Colonic mucosa (tissue), 4 donors: ENCODE results near the gene ABCB10. TPM values are rescaled to one million over a fixed set of nuclear protein-coding genes. Genes with fewer than 3 reads are reported as not detected.
A peak's percentile ranks its signal among the peaks of the same experiment; 100 is the strongest.
"Not testable (repeated sequence)": the region's sequence is repeated elsewhere in the genome, so short reads cannot be mapped to it uniquely, and the experiment has no call there.

Experiments used
- DNase-seq: peaks from one replicate; pipeline ENCODE4 v3.0.0-alpha.2; 2020
- H3K27ac ChIP-seq: fragments of 200-600 bp; one replicate; pipeline ENCODE4 v1.8.0; 2021
- H3K27me3 ChIP-seq: fragments of 200-600 bp; one replicate; pipeline ENCODE4 v1.8.0; 2021
- H3K36me3 ChIP-seq: fragments of 200-600 bp; one replicate; pipeline ENCODE4 v1.8.0; 2021
- H3K4me1 ChIP-seq: fragments of 200-600 bp; one replicate; pipeline ENCODE4 v1.8.0; 2021; ENCODE audit warnings: mild to moderate bottlenecking
- H3K4me3 ChIP-seq: fragments of 200-600 bp; one replicate; pipeline ENCODE4 v1.8.0; 2021
- H3K9ac ChIP-seq, 2 donors: one replicate each; pipeline ENCODE4 v1.7.0; 2013; ENCODE audit warnings: control low read depth in 2 of 2, low read depth in 2 of 2, low read length in 2 of 2
- H3K9me3 ChIP-seq: fragments of 200-600 bp; one replicate; pipeline ENCODE4 v1.8.0; 2021
- CTCF ChIP-seq: fragments of 200-600 bp; IDR thresholded peaks from one replicate; pipeline ENCODE4 v1.8.0; 2022; ENCODE audit warnings: antibody characterized with exemption, mild to moderate bottlenecking
- intact Hi-C: fragments of 100-400 bp; cut with DNase I; formaldehyde crosslinking; loops from one replicate; pipeline ENCODE4 v1.14.1; 2022
- total RNA-seq, 2 donors: library from RNA; stranded (reverse); fragmentation: NEBNext Ultra II Directional in 1 of 2; extraction: Animal tissue kit (Norgen Biotek cat#: 25700) in 1 of 2; gene quantifications; one replicate each; pipeline ENCODE4 v1.2.1, GENCODE V29; 2021
- donor health status: healthy.
- donor health status: DM: no; HTN: no; CAD: no.
- donor health status: DM: no; HTN: no; CAD: no.

Gene ABCB10
- total RNA-seq, 2 donors from 2014 or later, result 22.3 to 24.7 TPM

GRCh38 chr1:229597877-229598276, 39.4 kb upstream of the ABCB10 start:
- intact Hi-C loops, result no loop called here
- no peaks in the 10 kb centered on the region for H3K9me3 ChIP-seq
- no peaks in the 10 kb centered on the region for H3K4me1 ChIP-seq
- peaks cover 16% of the 10 kb centered on the region for H3K36me3 ChIP-seq
- H3K27me3 ChIP-seq, result no peaks in the 10 kb centered on the region
- no peak for DNase-seq
- H3K4me3 ChIP-seq, result no peak overlapping the region
- H3K9ac ChIP-seq, result no peak overlapping the region
- no peak for TF ChIP-seq CTCF
- H3K27ac ChIP-seq, result peak overlapping the region; percentile 65

- peak overlapping the region; percentile 65 for H3K27ac ChIP-seq
- H3K4me3 ChIP-seq, result no peak overlapping the region
- no peak for TF ChIP-seq CTCF
- no peaks in the 10 kb centered on the region for H3K9me3 ChIP-seq
- H3K9ac ChIP-seq, result no peak overlapping the region
- intact Hi-C loops, result no loop called here
- DNase-seq, result peak; percentile 23
- no peaks in the 10 kb centered on the region for H3K27me3 ChIP-seq
- H3K4me1 ChIP-seq, result no peaks in the 10 kb centered on the region
- H3K36me3 ChIP-seq, result peaks cover 12% of the 10 kb centered on the region
Observed at GRCh38 chr1:229596925-229597699, 38.6 kb upstream of the ABCB10 start.

- H3K4me3 ChIP-seq, H3K4me1 ChIP-seq, H3K9ac ChIP-seq, H3K27ac ChIP-seq, DNase-seq, intact Hi-C loops, H3K27me3 ChIP-seq, H3K9me3 ChIP-seq, H3K36me3 ChIP-seq: not testable (repeated sequence)
Observed at GRCh38 chr1:229595876-229596275, 37.4 kb upstream of the ABCB10 start.

GRCh38 chr1:229594227-229595008, 35.9 kb upstream of the ABCB10 start:
- H3K9ac ChIP-seq, result no peak overlapping the region
- intact Hi-C loops, result no loop called here
- H3K36me3 ChIP-seq, result peaks cover 7% of the 10 kb centered on the region
- no peak for TF ChIP-seq CTCF
- no peak overlapping the region for H3K4me3 ChIP-seq
- no peaks in the 10 kb centered on the region for H3K9me3 ChIP-seq
- no peaks in the 10 kb centered on the region for H3K4me1 ChIP-seq
- no peak overlapping the region for H3K27ac ChIP-seq
- H3K27me3 ChIP-seq, result no peaks in the 10 kb centered on the region
- no peak for DNase-seq

GRCh38 chr1:229593800-229594199, 35.3 kb upstream of the ABCB10 start:
- H3K4me1 ChIP-seq, result no peaks in the 10 kb centered on the region
- no peak for DNase-seq
- H3K9me3 ChIP-seq, result no peaks in the 10 kb centered on the region
- H3K27ac ChIP-seq, result no peak overlapping the region
- H3K9ac ChIP-seq, result no peak overlapping the region
- intact Hi-C loops, result no loop called here
- no peak overlapping the region for H3K4me3 ChIP-seq
- TF ChIP-seq CTCF, result no peak
- peaks cover 7% of the 10 kb centered on the region for H3K36me3 ChIP-seq
- no peaks in the 10 kb centered on the region for H3K27me3 ChIP-seq

GRCh38 chr1:229590119-229590518, 31.6 kb upstream of the ABCB10 start:
- Histone ChIP-seq H3K27me3 (no peaks in the 10 kb centered on the region), H3K36me3 (peaks cover 7% of the 10 kb centered on the region), H3K4me1 (no peaks in the 10 kb centered on the region), H3K4me3 (no peak overlapping the region), H3K9ac (no peak overlapping the region), H3K27ac (no peak overlapping the region), H3K9me3 (no peaks in the 10 kb centered on the region)
- no peak for TF ChIP-seq CTCF
- DNase-seq, result no peak
- intact Hi-C loops, result no loop called here
